ENCODE results near the gene CCM2L.

GRCh38 chr20:32071395-32072167, 61.3 kb downstream of the CCM2L start:
- TF ChIP-seq CTCF (IDR thresholded peaks at IDR 0.05) (no peak), POLR2A (IDR thresholded peaks at IDR 0.05) (no peak), EP300 (IDR thresholded peaks at IDR 0.05) (no peak)
